Calu3 (cell line): ENCODE results near the gene IQGAP1. TPM values are rescaled to one million over a fixed set of nuclear protein-coding genes. Genes with fewer than 3 reads are reported as not detected.

ENCODE experiments used
- BruUV-seq: library from RNA; stranded (reverse); fragments of 400-500 nt; replicated peaks from 2 replicates; lab custom pipeline; 2021; lab: Mats Ljungman, UMichigan
- CTCF ChIA-PET: fragments of 300-600 bp; sonication (Branson Sonifier 250); formaldehyde crosslinking; loops from one replicate; lab custom pipeline; 2022; ENCODE audit warnings: antibody characterized with exemption; lab: Charles Lee
- DNase-seq: peaks from one replicate; pipeline ENCODE4 v3.0.0; 2022
- H3K27ac Mint-ChIP-seq: one replicate; pipeline ENCODE4 v1.8.0; 2022; ENCODE audit warnings: mixed read lengths; ENCODE audit not compliant: unreplicated experiment
- H3K27me3 Mint-ChIP-seq: one replicate; pipeline ENCODE4 v1.8.0; 2022; ENCODE audit warnings: mixed read lengths; ENCODE audit not compliant: unreplicated experiment
- H3K36me3 Mint-ChIP-seq: one replicate; pipeline ENCODE4 v1.8.0; 2022; ENCODE audit warnings: mild to moderate bottlenecking, moderate library complexity, mixed read lengths; ENCODE audit not compliant: insufficient read depth, unreplicated experiment
- H3K4me1 Mint-ChIP-seq: one replicate; pipeline ENCODE4 v1.8.0; 2022; ENCODE audit warnings: mild to moderate bottlenecking, low read depth, mixed read lengths; ENCODE audit not compliant: unreplicated experiment
- H3K4me3 Mint-ChIP-seq: one replicate; pipeline ENCODE4 v1.8.0; 2022; ENCODE audit warnings: mild to moderate bottlenecking, low read depth, moderate library complexity, mixed read lengths; ENCODE audit not compliant: unreplicated experiment
- H3K9me3 Mint-ChIP-seq: one replicate; pipeline ENCODE4 v1.8.0; 2022; ENCODE audit warnings: low read depth, mixed read lengths; ENCODE audit not compliant: unreplicated experiment
- CTCF ChIP-seq: fragments of 200-600 bp; IDR thresholded peaks from one replicate; pipeline ENCODE4 v1.8.0; 2022; ENCODE audit warnings: antibody characterized with exemption; ENCODE audit not compliant: unreplicated experiment
- intact Hi-C: fragments of 100-400 bp; cut with micrococcal nuclease; formaldehyde crosslinking; loops from one replicate; pipeline ENCODE4 v1.10.0; 2022; ENCODE audit not compliant: unreplicated experiment
- total RNA-seq: library from RNA; stranded (reverse); gene quantifications from 2 replicates; pipeline ENCODE4 v1.2.3, GENCODE V29; 2022

The IQGAP1 gene
- total RNA-seq, 1 experiment from 2014 or later = 206 TPM

GRCh38 chr15:90540768-90541167 is 152.7 kb downstream of the IQGAP1 start:
- intact Hi-C loops = no loop called here
- no peak overlapping the region for H3K27ac Mint-ChIP-seq
- no peak overlapping the region for H3K4me3 Mint-ChIP-seq

GRCh38 chr15:90545095-90545494 is 157.1 kb downstream of the IQGAP1 start:
- DNase-seq = no peak
- Mint-ChIP-seq H3K4me3 (no peak overlapping the region), H3K27ac (no peak overlapping the region), H3K36me3 (no peaks in the 10 kb centered on the region), H3K27me3 (no peaks in the 10 kb centered on the region), H3K4me1 (no peaks in the 10 kb centered on the region), H3K9me3 (no peaks in the 10 kb centered on the region)
- TF ChIP-seq CTCF = no peak
- intact Hi-C loops = no loop called here
- CTCF ChIA-PET = no interaction called here
- BruUV-seq = no TSS peak

More at GRCh38 chr15:90540768-90541167, 152.7 kb downstream of the IQGAP1 start:
- no peaks in the 10 kb centered on the region for H3K36me3 Mint-ChIP-seq
- CTCF ChIA-PET = no interaction called here
- no peak for DNase-seq
- no peaks in the 10 kb centered on the region for H3K4me1 Mint-ChIP-seq
- BruUV-seq = no TSS peak
- TF ChIP-seq CTCF = no peak
- H3K27me3 Mint-ChIP-seq = no peaks in the 10 kb centered on the region
- no peaks in the 10 kb centered on the region for H3K9me3 Mint-ChIP-seq

DNA sequence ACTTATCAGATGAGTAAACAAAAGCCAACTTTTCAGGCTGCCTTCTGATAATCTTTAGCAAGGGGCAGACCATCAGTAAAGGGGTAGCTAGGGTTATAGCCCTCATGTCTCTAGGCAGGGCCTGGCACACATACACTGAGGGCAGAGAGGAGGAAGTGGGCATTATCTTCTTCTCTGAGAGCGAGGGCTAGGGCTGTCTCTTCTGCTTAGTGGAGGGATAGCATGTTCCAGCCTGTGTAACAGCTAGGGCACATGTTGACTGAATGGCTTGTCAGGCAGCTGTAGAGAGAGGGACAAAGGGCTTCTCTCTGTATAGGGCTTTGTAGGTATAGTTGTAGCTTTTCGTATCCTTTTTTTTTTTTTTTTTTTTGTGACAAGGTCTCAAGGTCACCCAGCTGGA is 159.5 kb downstream of the IQGAP1 start:
- Mint-ChIP-seq H3K4me3 (no peak overlapping the region), H3K9me3 (no peaks in the 10 kb centered on the region), H3K36me3 (no peaks in the 10 kb centered on the region), H3K4me1 (no peaks in the 10 kb centered on the region), H3K27me3 (no peaks in the 10 kb centered on the region), H3K27ac (no peak overlapping the region)
- intact Hi-C loops = no loop called here
- CTCF ChIA-PET = no interaction called here
- BruUV-seq = no TSS peak
- no peak for DNase-seq
- no peak for TF ChIP-seq CTCF

GRCh38 chr15:90550919-90551318 is 162.9 kb downstream of the IQGAP1 start:
- H3K4me3 Mint-ChIP-seq = no peak overlapping the region
- CTCF ChIA-PET = no interaction called here
- H3K36me3 Mint-ChIP-seq = no peaks in the 10 kb centered on the region
- no peak overlapping the region for H3K27ac Mint-ChIP-seq
- DNase-seq = no peak
- H3K9me3 Mint-ChIP-seq = no peaks in the 10 kb centered on the region
- H3K4me1 Mint-ChIP-seq = no peaks in the 10 kb centered on the region
- BruUV-seq = no TSS peak
- intact Hi-C loops = no loop called here
- H3K27me3 Mint-ChIP-seq = no peaks in the 10 kb centered on the region
- TF ChIP-seq CTCF = no peak

Other genes with a start within 250 kb of the IQGAP1 start
- gene SEMA4B, start 186.9 kb upstream of the IQGAP1 start, total RNA-seq = 67.3 and 73.0 TPM in 2 replicates
- gene CIB1, start 154.3 kb upstream of the IQGAP1 start, total RNA-seq = 82.8 and 86.7 TPM in 2 replicates
- gene GDPGP1, start 154.0 kb upstream of the IQGAP1 start, total RNA-seq = 17.5 and 20.3 TPM in 2 replicates
- gene TTLL13, start 138.7 kb upstream of the IQGAP1 start, total RNA-seq = 0.29 and 0.71 TPM in 2 replicates
- gene NGRN, start 122.6 kb upstream of the IQGAP1 start, total RNA-seq = 110 and 114 TPM in 2 replicates
- 6.2 and 10.4 TPM in 2 replicates for gene ZNF774, start 36.0 kb upstream of the IQGAP1 start, total RNA-seq
- 17.5 and 22.9 TPM in 2 replicates for gene CRTC3, start 141.7 kb downstream of the IQGAP1 start, total RNA-seq